ENCODE results near the gene SSX1. TPM values are rescaled to one million over a fixed set of nuclear protein-coding genes. Genes with fewer than 3 reads are reported as not detected.
"Not testable (repeated sequence)": the region's sequence is repeated elsewhere in the genome, so short reads cannot be mapped to it uniquely, and the experiment has no call there.

Gene SSX1, protein sequence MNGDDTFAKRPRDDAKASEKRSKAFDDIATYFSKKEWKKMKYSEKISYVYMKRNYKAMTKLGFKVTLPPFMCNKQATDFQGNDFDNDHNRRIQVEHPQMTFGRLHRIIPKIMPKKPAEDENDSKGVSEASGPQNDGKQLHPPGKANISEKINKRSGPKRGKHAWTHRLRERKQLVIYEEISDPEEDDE
- not detected in 2 replicates for total RNA-seq (2014; rRNA removed; shearing (Covaris generic))

DNA sequence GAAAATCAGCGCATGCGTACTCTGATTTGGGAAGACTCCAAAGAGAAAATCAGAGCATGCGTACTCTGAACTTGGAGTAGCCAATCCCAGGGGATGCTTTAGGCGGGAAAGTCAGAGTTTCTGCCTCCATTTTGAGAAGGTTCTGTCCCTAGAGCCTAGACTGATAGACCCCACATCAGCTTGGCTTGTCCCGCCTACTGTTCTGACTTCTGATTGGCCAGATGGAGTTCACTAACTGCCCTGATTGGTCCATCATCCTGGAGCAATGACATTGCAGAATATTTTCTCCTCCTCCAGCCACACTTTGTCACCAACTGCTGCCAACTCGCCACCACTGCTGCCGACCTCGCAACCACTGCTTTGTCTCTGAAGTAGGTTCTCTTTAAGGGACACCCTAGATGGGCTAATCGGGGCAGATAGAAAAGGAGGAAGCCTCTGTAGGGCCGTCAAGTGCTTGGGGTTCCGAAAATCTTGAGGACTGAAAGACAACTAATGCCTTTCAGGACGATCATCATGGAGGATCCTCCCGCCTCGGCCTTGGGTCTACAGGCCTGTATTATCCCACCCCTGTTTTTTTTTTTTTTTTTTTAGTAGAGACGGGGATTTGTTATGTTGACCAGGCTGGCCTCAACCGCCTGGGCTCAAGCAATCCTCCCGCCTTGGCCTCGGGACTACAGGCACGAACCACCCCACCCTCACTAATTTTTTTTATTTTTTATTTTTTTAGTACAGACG lies at the start of gene SSX1:
SSX1 (plus strand) TSS at position 331 of the 735 bp plus-strand sequence. CDS start 1,850 bp downstream, outside the sequence.
- not testable (repeated sequence) for DNase-seq (ENCODE audit: low read depth)

DNA sequence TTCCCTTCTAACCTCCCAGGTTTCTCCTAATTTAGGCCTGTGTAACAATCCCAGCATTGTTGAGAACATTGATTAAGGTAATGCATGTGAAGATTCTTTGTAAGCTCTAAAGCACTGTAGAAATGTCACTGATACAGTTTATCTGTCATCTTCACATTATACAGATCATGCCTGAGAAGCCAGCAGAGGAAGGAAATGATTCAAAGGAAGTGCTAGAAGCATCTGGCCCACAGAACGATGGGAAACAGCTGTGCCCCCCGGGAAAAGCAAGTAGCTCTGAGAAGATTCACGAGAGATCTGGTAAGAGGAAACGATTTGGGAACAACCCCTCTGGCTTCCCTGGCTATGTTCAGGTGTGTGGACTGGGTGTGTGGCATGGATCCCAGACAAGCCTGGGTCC lies 40.9 kb upstream of the SSX1 start:
- DNase-seq (ENCODE audit: low read depth), result not testable (repeated sequence)

DNA sequence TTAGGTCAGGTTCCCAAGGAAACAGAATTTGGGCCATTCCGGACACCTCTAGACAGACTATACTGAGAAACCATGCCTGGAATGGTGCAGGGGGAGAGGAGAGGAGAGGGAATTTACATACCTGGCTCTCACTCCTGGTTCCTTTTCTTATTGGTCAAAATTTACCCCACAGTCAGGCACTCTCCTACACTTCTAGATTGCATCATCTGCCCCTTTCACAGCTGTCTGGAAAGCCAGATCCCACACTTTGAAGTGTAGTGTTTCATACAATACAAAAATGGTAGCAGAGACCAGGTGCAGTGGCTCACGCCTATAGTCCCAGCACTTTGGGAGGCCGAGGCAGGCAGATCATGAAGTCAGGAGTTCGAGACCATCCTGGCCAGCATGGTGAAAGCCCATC lies 31.0 kb upstream of the SSX1 start:
- DNase-seq (ENCODE audit: low read depth), result not testable (repeated sequence)

DNA sequence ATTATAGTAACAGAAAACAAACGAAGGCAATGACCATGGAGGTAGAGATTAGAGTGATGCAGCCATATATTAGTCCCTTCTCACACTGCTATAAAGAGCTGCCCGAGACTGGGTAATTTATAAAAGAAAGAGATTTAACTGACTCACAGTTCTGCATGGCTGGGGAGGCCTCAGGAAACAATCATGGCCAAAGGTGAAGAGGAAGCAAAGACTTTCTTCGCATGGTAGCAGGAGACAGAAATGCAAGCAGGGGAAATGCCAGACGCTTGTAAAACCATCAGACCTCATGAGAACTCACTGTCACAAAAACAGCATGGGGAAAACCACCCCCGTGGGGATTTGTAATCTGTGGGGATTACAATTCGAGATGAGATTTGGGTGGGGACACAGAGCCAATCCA lies 2.2 kb upstream of the SSX1 start:
- DNase-seq (ENCODE audit: low read depth), result not testable (repeated sequence)

DNA sequence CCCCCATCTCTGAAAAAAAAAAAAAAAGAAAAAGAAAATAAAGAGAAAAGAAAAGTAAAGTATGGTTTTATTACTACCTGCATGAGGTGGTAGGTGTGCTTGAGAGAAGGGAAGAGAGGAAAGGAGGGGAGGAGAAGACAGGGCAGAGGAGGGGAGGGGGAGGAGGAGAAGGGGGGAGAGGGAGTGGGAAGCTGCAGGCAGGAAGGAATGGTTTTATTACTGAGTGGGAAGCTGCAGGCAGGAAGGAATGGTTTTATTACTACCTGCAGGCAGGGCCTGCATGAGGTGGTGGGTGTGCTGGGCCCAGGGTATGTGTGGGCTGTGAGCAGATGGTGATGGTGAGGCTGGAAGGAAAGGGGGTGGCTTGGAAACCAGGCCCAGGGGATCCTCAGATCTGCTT lies 19.2 kb downstream of the SSX1 start:
- not testable (repeated sequence) for DNase-seq (ENCODE audit: low read depth)

DNA sequence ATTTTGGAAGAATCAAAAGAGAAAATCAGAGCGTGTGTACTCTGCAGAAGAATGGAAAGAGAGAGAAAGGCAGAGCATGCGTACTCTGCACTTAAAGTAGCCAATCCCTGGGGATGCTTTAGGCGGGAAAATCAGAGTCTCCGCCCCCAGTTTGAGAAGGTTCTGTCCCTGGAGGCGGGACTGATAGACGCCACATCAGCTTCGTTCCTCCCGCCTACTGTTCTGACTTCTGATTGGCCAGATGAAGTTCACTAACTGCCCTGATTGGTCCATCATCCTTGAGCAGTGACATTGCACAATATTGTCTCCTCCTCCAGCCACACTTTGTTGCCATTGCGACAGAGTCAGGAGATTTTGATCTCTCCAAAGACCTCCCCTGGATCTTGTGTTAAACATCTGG lies 23.8 kb downstream of the SSX1 start:
- DNase-seq (ENCODE audit: low read depth), result peak; percentile 15

DNA sequence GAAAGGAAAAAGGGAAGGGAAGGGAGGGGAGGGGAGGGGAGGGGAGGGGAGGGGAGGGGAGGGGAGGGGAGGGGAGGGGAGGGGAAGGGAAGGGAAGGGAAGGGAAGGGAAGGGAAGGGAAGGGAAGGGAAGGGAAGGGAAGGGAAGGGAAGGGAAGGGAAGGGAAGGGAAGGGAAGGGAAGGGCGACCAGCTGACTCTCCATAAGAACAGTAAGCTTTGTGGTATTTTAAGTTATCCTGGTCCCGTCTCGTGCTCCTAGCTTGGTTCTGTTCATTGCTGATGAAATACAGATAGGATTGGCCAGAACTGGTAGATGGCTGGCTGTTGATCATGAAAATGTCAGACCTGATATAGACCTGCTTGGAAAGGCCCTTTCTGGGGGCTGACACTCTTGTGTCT lies 25.5 kb downstream of the SSX1 start:
- not testable (repeated sequence) for DNase-seq (ENCODE audit: low read depth)

DNA sequence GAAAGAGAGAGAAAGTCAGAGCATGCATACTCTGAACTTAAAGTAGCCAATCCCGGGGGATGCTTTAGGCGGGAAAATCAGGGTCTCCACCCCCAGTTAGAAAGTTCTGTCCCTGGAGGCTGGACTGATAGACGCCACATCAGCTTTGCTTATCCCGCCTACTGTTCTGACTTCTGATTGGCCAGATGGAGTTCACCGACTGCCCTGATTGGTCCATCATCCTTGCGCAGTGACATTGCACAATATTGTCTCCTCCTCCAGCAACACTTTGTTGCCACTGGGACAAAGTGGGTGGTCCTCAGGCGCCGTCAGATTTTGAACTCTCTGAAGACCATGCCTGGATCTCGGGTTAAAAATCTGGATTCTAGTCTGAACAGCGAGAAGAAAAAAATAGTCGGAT lies 51.0 kb downstream of the SSX1 start:
- DNase-seq (ENCODE audit: low read depth), result no peak

DNA sequence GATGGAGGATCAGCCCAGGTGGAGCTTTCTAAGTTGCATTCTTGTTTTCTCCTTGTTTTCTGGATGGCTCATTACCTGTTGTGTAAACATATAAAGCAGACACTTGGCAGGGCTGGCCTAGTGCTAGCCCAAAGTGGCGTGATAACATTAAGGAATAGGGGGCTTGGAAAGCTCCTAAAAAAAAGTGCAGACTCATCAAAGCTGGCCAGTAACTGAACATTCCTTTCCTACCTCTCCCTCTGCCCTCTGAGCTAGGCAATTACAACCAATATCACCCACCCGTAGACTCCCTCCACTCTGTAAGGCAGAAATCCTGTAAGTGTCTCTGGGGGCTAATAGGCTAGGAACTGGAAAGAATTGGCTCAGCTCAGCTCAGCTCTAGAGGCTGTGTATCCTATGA lies 58.8 kb downstream of the SSX1 start:
- not testable (repeated sequence) for DNase-seq (ENCODE audit: low read depth)

Other genes starting within 250 kb of the SSX1 start
- not detected in 2 replicates for gene SPACA5, start 248.4 kb upstream of the SSX1 start, total RNA-seq (2014; rRNA removed; shearing (Covaris generic))
- 1.3 and 1.6 TPM in 2 replicates for gene ZNF630, start 183.8 kb upstream of the SSX1 start, total RNA-seq (2014; rRNA removed; shearing (Covaris generic))
- not detected in 2 replicates for gene SPACA5B, start 124.8 kb upstream of the SSX1 start, total RNA-seq (2014; rRNA removed; shearing (Covaris generic))
- not detected in 2 replicates for gene SSX5, start 58.6 kb upstream of the SSX1 start, total RNA-seq (2014; rRNA removed; shearing (Covaris generic))
- 1.1 TPM in 1 of 2 replicates, not detected in the other for gene SSX3, start 101.3 kb downstream of the SSX1 start, total RNA-seq (2014; rRNA removed; shearing (Covaris generic))
- not detected in 2 replicates for gene SSX4, start 128.1 kb downstream of the SSX1 start, total RNA-seq (2014; rRNA removed; shearing (Covaris generic))
- gene SSX4B, start 156.6 kb downstream of the SSX1 start, total RNA-seq (2014; rRNA removed; shearing (Covaris generic)), result not detected in 2 replicates
- gene SLC38A5, start 214.9 kb downstream of the SSX1 start, total RNA-seq (2014; rRNA removed; shearing (Covaris generic)), result 3.5 TPM in 1 of 2 replicates, not detected in the other
- gene FTSJ1, start 220.8 kb downstream of the SSX1 start, total RNA-seq (2014; rRNA removed; shearing (Covaris generic)), result 78.5 and 99.4 TPM in 2 replicates

Measured in Daoy (cell line).